HAP-1 (cell line): ENCODE measurements around the gene PCSK6.

Source experiments
- DNase-seq, 2 experiments: peaks; one replicate each; pipeline ENCODE4 v3.0.0-alpha.2; 2016 to 2020; ENCODE audit warnings: low spot score in 2 of 2
- H3K27me3 ChIP-seq: fragments of 250-450 bp; sonication (Bioruptor Pico); 2 replicates; pipeline ENCODE4 v1.5.1; 2020; ENCODE audit warnings: low read depth, mild to moderate bottlenecking, moderate library complexity
- H3K36me3 ChIP-seq: fragments of 250-450 bp; sonication (Bioruptor Pico); replicated peaks from 2 replicates; pipeline ENCODE4 v1.5.1; 2020; ENCODE audit warnings: mild to moderate bottlenecking
- H3K4me1 ChIP-seq: fragments of 250-450 bp; sonication (Bioruptor Pico); 2 replicates; pipeline ENCODE4 v1.5.1; 2020; ENCODE audit warnings: mild to moderate bottlenecking
- H3K4me3 ChIP-seq: fragments of 250-450 bp; sonication (Bioruptor Pico); 2 replicates; pipeline ENCODE4 v1.5.1; 2020; ENCODE audit warnings: mild to moderate bottlenecking, moderate library complexity
- H3K9me3 ChIP-seq: fragments of 250-450 bp; sonication (Bioruptor Pico); 2 replicates; pipeline ENCODE4 v1.5.1; 2020; ENCODE audit warnings: mild to moderate bottlenecking, moderate library complexity
- in situ Hi-C: fragments of 300-500 bp; cut with MboI; formaldehyde crosslinking; loops from 3 replicates; pipeline ENCODE4 v1.14.3; 2020; ENCODE audit warnings: low sequenced_read_pairs, inconsistent platforms, mixed read lengths

Gene PCSK6

GRCh38 chr15:101451266-101451799 is 38.2 kb downstream of the PCSK6 start:
- no peaks in the 10 kb centered on the region for H3K9me3 ChIP-seq
- no peak overlapping the region for H3K4me3 ChIP-seq
- no peaks in the 10 kb centered on the region for H3K27me3 ChIP-seq
- H3K36me3 ChIP-seq: no peaks in the 10 kb centered on the region
- H3K4me1 ChIP-seq: peaks cover 3% of the 10 kb centered on the region; the same call in 1 of the 2 replicates
- in situ Hi-C loops: no loop called here
- no peak for DNase-seq

DNA sequence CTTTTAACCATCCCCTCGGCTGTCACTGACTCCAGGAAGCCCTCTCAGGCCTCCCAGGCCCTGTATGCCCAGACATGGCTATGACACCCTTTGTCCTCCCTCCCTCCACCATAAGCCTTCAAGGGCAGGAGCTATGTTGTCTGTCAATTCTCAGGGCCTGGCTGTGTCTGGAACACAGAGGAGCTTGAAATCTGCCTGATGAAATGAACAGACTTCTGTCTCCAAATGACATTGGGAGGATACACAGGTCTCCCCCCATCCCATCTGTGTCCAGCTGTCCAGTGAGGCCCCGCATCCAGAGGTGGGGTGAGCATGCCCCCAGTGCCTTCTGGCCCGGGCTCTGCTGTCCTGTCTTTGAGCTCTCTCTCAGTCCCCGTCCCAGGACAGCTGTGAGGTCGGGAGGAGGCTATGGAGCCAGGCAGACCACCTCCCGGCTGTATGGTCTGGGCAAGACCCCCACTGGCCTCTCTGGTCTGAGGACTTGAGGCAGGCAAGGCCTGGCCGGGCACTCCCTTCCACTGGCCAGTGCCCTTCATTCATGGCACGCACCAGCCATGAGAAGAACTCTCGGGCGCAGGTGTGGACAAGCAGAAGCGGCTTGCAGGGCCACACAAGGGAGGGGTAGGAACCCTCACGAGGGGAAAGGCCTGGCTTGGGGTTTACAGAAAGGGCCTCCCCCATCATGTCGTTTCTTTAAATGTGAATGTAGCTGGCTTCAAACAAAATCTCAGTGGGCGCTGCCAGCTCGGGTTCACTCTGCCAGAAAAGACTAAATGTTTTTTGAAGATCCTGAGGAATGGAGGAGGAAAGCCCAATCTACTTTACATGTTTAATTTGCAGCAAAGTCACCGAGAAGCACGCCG is 38.9 kb downstream of the PCSK6 start:
- DNase-seq: no peak
- in situ Hi-C loops: no loop called here
- Histone ChIP-seq H3K36me3 (no peaks in the 10 kb centered on the region), H3K4me3 (no peak overlapping the region), H3K9me3 (no peaks in the 10 kb centered on the region), H3K27me3 (no peaks in the 10 kb centered on the region), H3K4me1 (peaks cover 3% of the 10 kb centered on the region; the same call in 1 of the 2 replicates)

- in situ Hi-C loops: no loop called here
- Histone ChIP-seq H3K36me3 (no peaks in the 10 kb centered on the region), H3K4me1 (peaks cover 3% of the 10 kb centered on the region; the same call in 1 of the 2 replicates), H3K9me3 (no peaks in the 10 kb centered on the region), H3K27me3 (no peaks in the 10 kb centered on the region), H3K4me3 (no peak overlapping the region)
- DNase-seq: no peak
These were observed 39.8 kb downstream of the PCSK6 start for GRCh38 chr15:101449471-101450402.

- Histone ChIP-seq H3K4me1 (peaks cover 3% of the 10 kb centered on the region; the same call in 1 of the 2 replicates), H3K4me3 (no peak overlapping the region), H3K9me3 (no peaks in the 10 kb centered on the region), H3K36me3 (no peaks in the 10 kb centered on the region), H3K27me3 (no peaks in the 10 kb centered on the region)
- DNase-seq: no peak
- in situ Hi-C loops: no loop called here
These were observed 41.2 kb downstream of the PCSK6 start for GRCh38 chr15:101448336-101448735.

- no peak for DNase-seq
- Histone ChIP-seq H3K4me3 (no peak overlapping the region), H3K9me3 (no peaks in the 10 kb centered on the region), H3K4me1 (peaks cover 3% of the 10 kb centered on the region; the same call in 1 of the 2 replicates), H3K27me3 (no peaks in the 10 kb centered on the region), H3K36me3 (no peaks in the 10 kb centered on the region)
- in situ Hi-C loops: no loop called here
These were observed 41.9 kb downstream of the PCSK6 start for GRCh38 chr15:101447561-101448071.

GRCh38 chr15:101447168-101447533 is 42.4 kb downstream of the PCSK6 start:
- in situ Hi-C loops: no loop called here
- DNase-seq: no peak
- H3K9me3 ChIP-seq: no peaks in the 10 kb centered on the region
- no peak overlapping the region for H3K4me3 ChIP-seq
- peaks cover 3% of the 10 kb centered on the region; the same call in 1 of the 2 replicates for H3K4me1 ChIP-seq
- no peaks in the 10 kb centered on the region for H3K27me3 ChIP-seq
- H3K36me3 ChIP-seq: no peaks in the 10 kb centered on the region

- in situ Hi-C loops: no loop called here
- Histone ChIP-seq H3K4me1 (peaks cover 3% of the 10 kb centered on the region; the same call in 1 of the 2 replicates), H3K9me3 (no peaks in the 10 kb centered on the region), H3K4me3 (no peak overlapping the region), H3K36me3 (no peaks in the 10 kb centered on the region), H3K27me3 (no peaks in the 10 kb centered on the region)
- no peak for DNase-seq
These were observed 42.9 kb downstream of the PCSK6 start for GRCh38 chr15:101446518-101447167.

DNA sequence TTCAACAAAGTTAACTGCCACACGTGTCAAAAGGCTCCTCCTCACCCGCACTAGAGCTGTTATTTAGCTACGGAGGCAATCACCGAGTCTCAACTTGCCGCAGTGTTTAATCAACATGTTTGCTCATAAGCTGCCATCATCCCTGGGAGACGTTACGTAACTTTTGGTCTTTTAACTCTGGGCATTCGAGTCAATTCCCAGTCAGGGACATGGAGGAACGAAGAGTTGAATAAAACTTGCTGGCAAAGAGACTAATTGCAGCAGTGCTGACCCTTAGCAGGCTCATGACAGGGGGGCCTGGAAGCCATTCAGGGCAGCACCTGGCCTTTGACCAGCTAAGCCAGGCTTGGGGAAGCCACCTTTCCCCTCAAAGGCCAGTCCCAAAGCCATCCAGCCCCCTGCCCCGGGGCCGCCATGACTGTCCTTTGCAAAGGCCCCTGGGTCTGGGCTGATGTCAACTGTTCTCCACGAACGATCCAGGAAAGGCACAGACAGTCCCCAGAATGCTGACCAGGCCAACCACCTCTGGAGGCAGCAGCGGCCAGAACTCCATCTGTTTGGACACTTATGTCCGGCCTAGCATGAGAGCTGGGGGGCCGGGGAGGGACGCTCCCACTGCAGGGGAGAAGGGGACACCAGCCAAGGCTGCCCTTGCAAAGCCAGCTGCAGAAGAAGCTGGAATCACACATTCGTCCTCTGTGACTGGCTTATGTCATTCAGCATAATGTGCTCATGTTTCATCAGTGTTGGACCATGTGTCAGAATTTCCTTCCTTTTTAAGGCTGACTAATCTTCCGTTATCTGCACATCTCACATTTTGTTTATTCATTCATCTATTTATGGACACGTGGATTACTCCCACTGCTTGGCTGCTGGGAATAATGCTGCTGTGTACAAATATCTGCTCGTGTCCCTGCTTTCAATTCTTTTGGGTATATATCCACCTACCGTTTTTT is 43.7 kb downstream of the PCSK6 start:
- Histone ChIP-seq H3K36me3 (no peaks in the 10 kb centered on the region), H3K4me1 (peaks cover 3% of the 10 kb centered on the region; the same call in 1 of the 2 replicates), H3K27me3 (no peaks in the 10 kb centered on the region), H3K4me3 (no peak overlapping the region), H3K9me3 (no peaks in the 10 kb centered on the region)
- in situ Hi-C loops: no loop called here
- DNase-seq: no peak

- Histone ChIP-seq H3K4me1 (peaks cover 3% of the 10 kb centered on the region; the same call in 1 of the 2 replicates), H3K27me3 (no peaks in the 10 kb centered on the region), H3K36me3 (no peaks in the 10 kb centered on the region), H3K4me3 (no peak overlapping the region), H3K9me3 (no peaks in the 10 kb centered on the region)
- in situ Hi-C loops: no loop called here
- no peak for DNase-seq
These were observed 44.5 kb downstream of the PCSK6 start for GRCh38 chr15:101444807-101445508.

DNA sequence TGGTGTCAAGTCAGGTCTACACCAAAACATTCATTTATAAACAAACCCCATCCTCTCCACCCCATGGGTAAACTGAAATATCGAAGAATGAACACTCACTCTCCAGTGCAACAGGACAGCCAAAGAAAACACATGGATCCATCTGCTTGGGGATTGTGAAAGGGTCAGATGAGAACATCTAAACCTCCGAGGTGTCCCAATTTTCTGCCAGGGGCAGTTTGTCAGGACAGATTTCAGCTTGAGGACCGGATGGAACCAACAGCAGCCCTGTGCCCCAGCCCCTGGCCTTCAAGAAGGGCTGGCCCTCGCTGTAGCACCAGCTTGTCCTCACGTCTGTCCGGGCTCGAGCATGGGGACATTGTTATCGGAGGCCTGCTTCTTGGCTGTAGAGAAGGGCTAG is 45.5 kb downstream of the PCSK6 start:
- H3K9me3 ChIP-seq: no peaks in the 10 kb centered on the region
- no peaks in the 10 kb centered on the region for H3K36me3 ChIP-seq
- in situ Hi-C loops: no loop called here
- H3K4me1 ChIP-seq: peaks cover 3% of the 10 kb centered on the region; the same call in 1 of the 2 replicates
- H3K4me3 ChIP-seq: no peak overlapping the region
- no peaks in the 10 kb centered on the region for H3K27me3 ChIP-seq
- no peak for DNase-seq

GRCh38 chr15:101442272-101442671 is 47.2 kb downstream of the PCSK6 start:
- no peak for DNase-seq
- in situ Hi-C loops: no loop called here
- no peaks in the 10 kb centered on the region for H3K36me3 ChIP-seq
- no peak overlapping the region for H3K4me3 ChIP-seq
- H3K4me1 ChIP-seq: no peaks in the 10 kb centered on the region
- no peaks in the 10 kb centered on the region for H3K9me3 ChIP-seq
- no peaks in the 10 kb centered on the region for H3K27me3 ChIP-seq

DNA sequence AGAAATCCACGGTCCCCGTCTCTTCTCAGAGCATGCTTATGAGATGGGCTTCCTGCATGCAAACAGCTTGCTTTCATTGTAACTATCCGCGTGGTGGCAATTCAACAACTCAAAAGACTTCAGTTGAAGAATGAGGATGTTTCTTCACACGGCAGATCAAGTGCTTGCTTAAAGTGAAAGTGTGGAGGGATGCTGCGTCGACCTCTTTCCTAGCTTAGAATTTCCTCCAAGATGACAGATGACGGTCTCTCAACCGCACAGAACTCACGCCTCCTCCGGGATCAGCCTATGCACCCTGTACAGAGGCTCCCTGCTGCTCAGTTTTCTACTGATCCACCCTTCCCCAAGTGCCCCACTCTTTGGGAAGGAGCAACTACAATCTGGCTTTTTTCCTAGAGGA is 47.8 kb downstream of the PCSK6 start:
- H3K9me3 ChIP-seq: no peaks in the 10 kb centered on the region
- no peaks in the 10 kb centered on the region for H3K36me3 ChIP-seq
- no peaks in the 10 kb centered on the region for H3K4me1 ChIP-seq
- no peak overlapping the region for H3K4me3 ChIP-seq
- no peaks in the 10 kb centered on the region for H3K27me3 ChIP-seq
- no peak for DNase-seq
- in situ Hi-C loops: no loop called here
